Measurements from ENCODE around the gene SNAP91.
"Not testable (repeated sequence)": the region's sequence is repeated elsewhere in the genome, so short reads cannot be mapped to it uniquely, and the experiment has no call there.

Gene SNAP91, protein sequence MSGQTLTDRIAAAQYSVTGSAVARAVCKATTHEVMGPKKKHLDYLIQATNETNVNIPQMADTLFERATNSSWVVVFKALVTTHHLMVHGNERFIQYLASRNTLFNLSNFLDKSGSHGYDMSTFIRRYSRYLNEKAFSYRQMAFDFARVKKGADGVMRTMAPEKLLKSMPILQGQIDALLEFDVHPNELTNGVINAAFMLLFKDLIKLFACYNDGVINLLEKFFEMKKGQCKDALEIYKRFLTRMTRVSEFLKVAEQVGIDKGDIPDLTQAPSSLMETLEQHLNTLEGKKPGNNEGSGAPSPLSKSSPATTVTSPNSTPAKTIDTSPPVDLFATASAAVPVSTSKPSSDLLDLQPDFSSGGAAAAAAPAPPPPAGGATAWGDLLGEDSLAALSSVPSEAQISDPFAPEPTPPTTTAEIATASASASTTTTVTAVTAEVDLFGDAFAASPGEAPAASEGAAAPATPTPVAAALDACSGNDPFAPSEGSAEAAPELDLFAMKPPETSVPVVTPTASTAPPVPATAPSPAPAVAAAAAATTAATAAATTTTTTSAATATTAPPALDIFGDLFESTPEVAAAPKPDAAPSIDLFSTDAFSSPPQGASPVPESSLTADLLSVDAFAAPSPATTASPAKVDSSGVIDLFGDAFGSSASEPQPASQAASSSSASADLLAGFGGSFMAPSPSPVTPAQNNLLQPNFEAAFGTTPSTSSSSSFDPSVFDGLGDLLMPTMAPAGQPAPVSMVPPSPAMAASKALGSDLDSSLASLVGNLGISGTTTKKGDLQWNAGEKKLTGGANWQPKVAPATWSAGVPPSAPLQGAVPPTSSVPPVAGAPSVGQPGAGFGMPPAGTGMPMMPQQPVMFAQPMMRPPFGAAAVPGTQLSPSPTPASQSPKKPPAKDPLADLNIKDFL

GRCh38 chr6:83708970-83709747 lies at the start of gene SNAP91:
Gene SNAP91, minus strand, starts transcription at chr6:83709101. Its CDS starts 1,174 bp downstream, at chr6:83707927.
- DNase-seq (ENCODE audit: low read depth in 2 of 2, low spot score in 1 of 2) = no peak

DNA sequence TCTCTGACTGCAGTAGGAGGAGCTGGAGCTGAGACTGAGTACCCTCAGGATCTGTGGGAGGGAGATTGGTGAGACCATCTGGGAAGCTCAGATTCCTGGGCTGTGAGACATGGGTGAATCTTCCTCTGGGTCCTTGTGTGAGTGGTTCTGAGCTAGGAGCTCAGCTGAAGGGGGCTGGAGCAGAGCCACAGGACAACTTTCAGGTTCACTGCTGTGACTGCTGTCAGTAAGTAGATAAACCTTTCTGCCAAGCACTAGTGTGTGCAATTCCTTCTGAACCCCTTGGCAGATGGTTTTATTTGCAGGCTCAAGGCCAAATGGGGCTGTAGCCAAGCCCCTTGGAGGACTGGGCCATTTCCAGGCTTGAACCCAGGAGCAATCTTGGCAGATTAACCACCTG lies 49.6 kb upstream of the SNAP91 start:
- no peak for DNase-seq (ENCODE audit: low read depth in 2 of 2, low spot score in 1 of 2)

- DNase-seq (ENCODE audit: low read depth in 2 of 2, low spot score in 1 of 2) = no peak
Observed at GRCh38 chr6:83757021-83757420, 48.1 kb upstream of the SNAP91 start.

- DNase-seq (ENCODE audit: low read depth in 2 of 2, low spot score in 1 of 2) = no peak
Observed at GRCh38 chr6:83756565-83756964, 47.7 kb upstream of the SNAP91 start.

DNA sequence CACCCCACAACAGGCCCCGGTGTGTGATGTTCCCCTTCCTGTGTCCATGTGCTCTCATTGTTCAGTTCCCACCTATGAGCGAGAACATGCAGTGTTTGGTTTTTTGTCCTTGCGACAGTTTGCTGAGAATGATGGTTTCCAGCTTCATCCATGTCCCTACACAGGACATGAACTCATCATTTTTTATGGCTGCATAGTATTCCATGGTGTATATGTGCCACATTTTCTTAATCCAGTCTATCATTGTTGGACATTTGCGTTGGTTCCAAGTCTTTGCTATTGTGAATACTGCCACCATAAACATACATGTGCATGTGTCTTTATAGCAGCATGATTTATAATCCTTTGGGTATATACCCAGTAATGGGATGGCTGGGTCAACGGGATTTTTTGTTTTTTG lies 43.5 kb upstream of the SNAP91 start:
- DNase-seq (ENCODE audit: low read depth in 2 of 2, low spot score in 1 of 2) = not testable (repeated sequence)

DNA sequence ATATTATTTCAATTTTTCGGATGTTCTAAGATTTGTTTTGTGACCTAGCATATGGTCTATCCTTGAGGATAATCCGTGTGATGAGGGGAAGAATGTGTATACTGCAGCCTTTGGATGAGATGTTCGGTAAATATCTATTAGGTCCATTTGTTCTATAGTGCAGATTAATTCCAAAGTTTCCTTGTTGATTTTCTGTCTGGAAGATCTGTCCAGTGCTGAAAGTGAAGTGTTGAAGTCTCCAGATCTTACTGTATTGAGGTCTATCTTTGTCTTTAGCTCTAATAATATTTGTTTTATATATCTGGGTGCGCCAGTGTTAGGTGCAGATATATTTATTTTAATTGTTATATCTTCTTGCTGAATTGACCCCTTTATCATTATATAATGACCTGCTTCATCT lies 32.2 kb upstream of the SNAP91 start:
- DNase-seq (ENCODE audit: low read depth in 2 of 2, low spot score in 1 of 2) = no peak

- DNase-seq (ENCODE audit: low read depth in 2 of 2, low spot score in 1 of 2) = no peak
Observed at GRCh38 chr6:83735461-83735860, 26.6 kb upstream of the SNAP91 start.

DNA sequence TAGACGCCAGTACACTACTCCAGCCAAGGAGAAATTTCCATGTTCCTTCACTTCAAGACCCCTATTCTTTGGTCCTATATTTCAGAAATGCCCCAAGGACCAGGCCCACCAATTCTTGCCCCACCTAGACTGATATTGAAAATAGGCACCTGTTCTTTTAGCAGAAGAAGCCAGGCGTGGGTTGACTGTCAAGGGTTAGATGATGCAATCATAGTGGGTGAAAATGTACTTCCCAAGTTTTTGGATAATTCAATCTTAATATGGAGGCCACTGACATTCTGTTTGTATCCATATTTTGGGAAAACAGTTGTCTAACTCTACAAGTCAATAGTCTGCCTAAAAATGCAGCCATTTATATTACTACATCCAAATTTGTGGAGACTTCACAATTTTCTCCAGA lies 21.0 kb upstream of the SNAP91 start:
- DNase-seq (ENCODE audit: low read depth in 2 of 2, low spot score in 1 of 2) = no peak

- no peak for DNase-seq (ENCODE audit: low read depth in 2 of 2, low spot score in 1 of 2)
Observed at GRCh38 chr6:83722876-83723275, 14.0 kb upstream of the SNAP91 start.

DNA sequence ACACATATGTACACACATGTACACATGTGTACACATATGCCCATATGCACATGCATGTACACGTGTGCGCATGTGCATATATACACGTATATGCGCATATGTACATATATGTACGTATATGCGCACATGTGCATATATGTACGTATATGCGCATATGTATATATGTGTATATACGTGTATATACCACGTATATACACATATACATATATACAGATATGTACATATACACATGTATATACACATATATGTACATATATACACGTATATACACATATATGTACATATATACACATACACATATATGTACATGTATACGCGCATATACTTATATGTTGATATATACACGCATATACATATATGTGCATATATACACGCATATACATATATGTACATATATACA lies 8.9 kb upstream of the SNAP91 start:
- no peak for DNase-seq (ENCODE audit: low read depth in 2 of 2, low spot score in 1 of 2)

DNA sequence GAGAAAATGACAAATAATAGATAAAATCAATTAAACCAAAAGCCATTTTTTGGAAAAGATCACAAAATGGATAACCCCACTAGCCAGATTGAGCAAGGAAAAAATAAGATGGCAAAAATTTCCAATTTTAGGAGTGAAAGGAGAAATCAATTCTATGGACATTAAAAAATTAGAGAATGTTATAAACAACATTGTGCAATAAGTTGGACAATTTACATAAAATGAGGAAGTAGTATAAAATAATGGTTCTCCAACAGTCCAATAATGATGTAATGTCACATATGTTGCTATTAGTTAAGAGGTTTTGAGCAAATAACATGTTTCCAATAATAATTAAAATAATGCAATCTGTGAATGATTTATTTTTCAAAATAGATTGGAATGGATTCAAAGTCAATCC lies 3.1 kb upstream of the SNAP91 start:
- no peak for DNase-seq (ENCODE audit: low read depth in 2 of 2, low spot score in 1 of 2)

GRCh38 chr6:83709748-83710050 lies 798 bp upstream of the SNAP91 start:
- no peak for DNase-seq (ENCODE audit: low read depth in 2 of 2, low spot score in 1 of 2)

- DNase-seq (ENCODE audit: low read depth in 2 of 2, low spot score in 1 of 2) = no peak
Observed at GRCh38 chr6:83708546-83708969, 343 bp downstream of the SNAP91 start.

DNA sequence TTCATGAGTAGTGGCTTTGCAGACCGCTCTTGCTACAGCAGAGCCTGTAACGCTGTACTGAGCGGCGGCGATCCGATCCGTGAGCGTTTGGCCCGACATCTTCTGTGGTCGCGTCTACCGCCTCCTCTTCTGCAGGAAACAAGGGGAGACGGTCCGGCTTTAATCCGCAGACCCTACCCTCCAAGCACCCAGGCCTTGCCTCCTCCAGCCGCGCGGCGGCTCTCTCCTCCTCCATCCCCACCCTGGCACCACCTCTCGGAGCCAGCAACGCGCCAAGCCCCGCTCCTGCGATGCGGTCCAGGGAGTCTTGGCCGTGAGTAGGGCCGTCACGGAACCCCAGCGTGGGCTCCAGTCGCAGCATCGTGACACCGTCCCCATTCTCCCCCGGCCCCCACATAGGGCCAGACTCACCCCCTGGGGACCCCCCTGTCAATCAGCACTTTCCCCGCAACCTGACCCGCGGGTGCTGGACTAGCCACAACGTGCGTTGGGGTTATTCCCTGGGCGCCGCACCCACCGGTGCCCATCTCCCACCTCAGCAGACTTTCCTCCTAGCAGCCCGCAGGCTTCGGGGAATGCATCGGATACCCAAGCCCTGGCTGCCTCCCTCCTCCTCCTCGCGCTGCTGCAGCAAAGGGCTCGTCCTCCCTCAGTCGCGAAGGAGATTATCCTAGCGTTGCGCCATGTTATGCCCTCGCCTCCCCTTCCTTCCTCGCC lies 914 bp downstream of the SNAP91 start:
- DNase-seq (ENCODE audit: low read depth in 2 of 2, low spot score in 1 of 2) = no peak

DNA sequence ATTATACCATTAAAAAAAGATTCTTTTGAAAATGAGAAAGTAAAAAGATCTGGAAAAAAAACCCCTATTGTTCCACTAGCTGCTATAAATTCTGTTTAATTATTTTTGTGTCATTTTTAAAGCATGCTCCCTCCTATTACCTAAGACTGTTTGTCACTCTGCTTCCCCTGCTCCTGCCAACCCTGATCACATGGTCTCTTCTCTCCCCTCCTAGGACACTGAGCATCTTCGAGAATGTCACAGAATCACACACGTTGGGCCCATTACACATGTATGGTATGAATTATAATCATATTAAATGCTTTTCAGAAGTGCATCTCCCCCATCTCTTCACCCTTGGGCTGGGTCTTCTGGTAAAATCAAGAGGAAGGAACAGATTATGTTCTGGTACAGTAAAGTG lies 6.2 kb downstream of the SNAP91 start:
- DNase-seq (ENCODE audit: low read depth in 2 of 2, low spot score in 1 of 2) = no peak

DNA sequence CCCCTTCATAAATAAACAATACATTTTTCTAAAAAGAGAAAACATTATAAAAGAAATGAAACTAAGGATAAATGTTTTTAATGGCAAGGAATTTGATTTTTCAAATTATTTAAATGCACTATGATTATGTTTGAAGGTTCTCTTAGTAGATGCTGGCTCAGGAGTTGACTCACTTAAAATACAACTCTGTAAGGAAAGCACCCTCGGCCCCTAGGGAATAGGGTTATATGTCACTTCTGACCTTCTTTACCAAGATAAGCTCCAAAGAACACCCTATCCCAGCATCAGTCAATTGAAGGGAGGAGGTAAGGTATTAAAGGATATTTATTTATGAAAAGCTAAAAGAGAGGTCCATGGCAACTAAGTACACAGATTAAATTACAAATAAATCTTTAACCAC lies 6.8 kb downstream of the SNAP91 start:
- DNase-seq (ENCODE audit: low read depth in 2 of 2, low spot score in 1 of 2) = no peak

DNA sequence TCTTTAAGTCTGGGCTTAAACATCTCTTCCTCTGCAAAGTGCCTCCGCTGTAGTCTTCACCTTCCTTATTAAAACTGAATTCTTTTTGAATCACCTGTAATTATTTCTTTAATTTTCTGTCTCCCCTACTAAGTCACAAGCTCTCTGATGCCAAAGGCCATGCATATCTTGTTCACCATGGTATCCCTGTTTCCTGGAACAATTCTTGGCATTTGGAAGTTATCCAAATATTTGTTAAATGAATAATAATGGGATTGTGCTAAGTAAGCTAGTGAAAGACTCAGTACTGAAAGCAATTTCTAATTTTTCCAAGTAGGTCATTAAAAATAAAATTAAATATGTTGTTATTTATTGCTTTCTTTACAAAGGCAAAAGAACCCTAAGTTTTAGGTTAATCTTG lies 12.2 kb downstream of the SNAP91 start:
- DNase-seq (ENCODE audit: low read depth in 2 of 2, low spot score in 1 of 2) = no peak

DNA sequence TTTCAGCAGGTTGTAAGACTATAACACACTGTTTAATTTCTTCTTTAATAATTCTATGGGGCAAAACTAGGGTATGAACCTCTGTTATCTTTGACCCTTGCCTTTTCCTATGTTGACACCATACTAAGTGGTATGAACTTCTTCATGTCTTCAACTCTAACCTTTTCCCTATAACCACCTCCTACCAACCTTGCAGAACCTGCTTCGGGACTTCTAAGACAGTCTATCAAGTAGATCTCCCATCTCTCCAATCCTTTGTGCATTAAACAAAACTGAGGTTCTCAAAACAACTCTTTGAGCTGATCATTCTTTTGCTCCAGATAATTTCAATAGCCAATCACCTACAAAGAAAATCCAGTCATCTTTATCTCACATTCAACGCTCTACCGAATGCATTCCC lies 23.4 kb downstream of the SNAP91 start:
- DNase-seq (ENCODE audit: low read depth in 2 of 2, low spot score in 1 of 2) = no peak

DNA sequence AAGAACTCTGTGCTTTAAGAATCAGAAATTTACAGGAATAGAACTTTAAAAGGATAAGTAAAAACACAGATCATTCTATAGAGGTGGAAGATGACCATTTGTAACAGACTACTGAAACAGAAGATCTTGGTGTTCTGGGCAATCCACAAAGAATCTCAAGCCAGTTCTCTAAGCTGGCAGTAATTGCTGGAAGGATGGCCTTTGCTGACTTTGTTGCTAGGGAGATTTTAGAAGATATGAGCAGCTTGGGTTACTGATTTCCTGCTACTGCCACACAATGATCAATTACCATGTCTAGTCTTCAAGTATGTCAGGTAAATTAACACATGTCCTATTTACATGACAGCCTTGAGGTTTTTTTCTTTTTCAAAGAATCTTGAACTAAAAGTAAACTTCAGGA lies 31.1 kb downstream of the SNAP91 start:
- DNase-seq (ENCODE audit: low read depth in 2 of 2, low spot score in 1 of 2) = no peak

DNA sequence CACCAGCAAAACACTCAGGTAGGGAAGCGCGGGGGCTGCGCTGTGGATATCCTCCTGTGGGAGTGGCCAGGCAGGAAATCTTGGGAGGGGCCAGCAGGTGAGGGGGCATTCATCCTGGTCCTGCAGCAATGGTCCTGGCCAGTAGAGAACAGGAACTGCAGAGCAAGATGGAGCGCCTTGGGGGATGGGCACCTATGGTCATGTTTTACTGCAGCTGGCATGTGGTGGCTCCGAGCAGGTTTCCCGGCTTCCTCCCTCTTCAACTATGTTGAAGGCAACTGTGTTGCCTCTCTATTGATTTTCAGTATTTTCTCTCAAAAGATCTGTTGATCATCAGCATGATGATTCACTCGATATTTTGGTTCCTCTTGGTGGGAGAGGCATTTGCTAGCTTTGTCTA lies 70.9 kb downstream of the SNAP91 start:
- no peak for DNase-seq (ENCODE audit: low read depth in 2 of 2, low spot score in 1 of 2)

GRCh38 chr6:83636800-83637199 lies 72.1 kb downstream of the SNAP91 start:
- DNase-seq (ENCODE audit: low read depth in 2 of 2, low spot score in 1 of 2) = no peak

Data from stimulated activated CD8-positive, alpha-beta memory T cell treated with anti-CD3 and anti-CD28 coated beads, Interleukin-4, amount 100 ng/mL, for 4 hours (primary cell).